ENCODE data around the gene TTLL1. TPM values are rescaled to one million over a fixed set of nuclear protein-coding genes. Genes with fewer than 3 reads are reported as not detected.

TTLL1 gene
- total and polyA plus RNA-seq, 9 of the 15 experiments (the other 6 are each of a cell fraction or from before 2014, with no cell fraction given) = 0.06 to 0.85 (median 0.17) TPM

GRCh38 chr22:43002202-43002586 lies 87.0 kb downstream of the TTLL1 start (continued):
- TF ChIP-seq SMARCA4 (IDR thresholded peaks at IDR 0.05) (0 out of 2 replicates have a peak, but pooled peaks have one; percentile 48), NCOA6 (IDR thresholded peaks at IDR 0.05) (no peak), MEIS2 (IDR thresholded peaks at IDR 0.05; ENCODE audit: partially characterized antibody) (no peak), ZNF609 (CRISPR knock-in tag; IDR thresholded peaks at IDR 0.05; ENCODE audit: borderline replicate concordance) (no peak), FIP1L1 (IDR thresholded peaks at IDR 0.05; ENCODE audit: low read depth, low read length, poor library complexity, severe bottlenecking) (no peak), ZSCAN32 (CRISPR knock-in tag; IDR thresholded peaks at IDR 0.05) (no peak), ESRRB (CRISPR knock-in tag; IDR thresholded peaks at IDR 0.05; ENCODE audit: borderline replicate concordance) (no peak), ELK3 (CRISPR knock-in tag; IDR thresholded peaks at IDR 0.05) (no peak), FOXA1 (IDR thresholded peaks at IDR 0.05; ENCODE audit: borderline replicate concordance) (no peak), ZNF584 (CRISPR knock-in tag; IDR thresholded peaks at IDR 0.05; ENCODE audit: low read depth) (no peak), ZNF764 (CRISPR knock-in tag; IDR thresholded peaks at IDR 0.05; ENCODE audit: low read depth) (no peak), ARID1B (IDR thresholded peaks at IDR 0.05) (peak; percentile 47; the same call in 1 of the 2 replicates), ID3 (CRISPR knock-in tag; IDR thresholded peaks at IDR 0.05) (no peak), ID3 (tag; IDR thresholded peaks at IDR 0.05) (no peak), THRB (CRISPR knock-in tag; conservative IDR thresholded peaks at IDR 0.05) (no peak), FOSL1 (tag; conservative IDR thresholded peaks at IDR 0.05) (peak; percentile 59), HMGXB4 (CRISPR knock-in tag; IDR thresholded peaks at IDR 0.05) (no peak)

All from K562 (cell line).